ENCODE results near the gene PRKD2.

Gene PRKD2

DNA sequence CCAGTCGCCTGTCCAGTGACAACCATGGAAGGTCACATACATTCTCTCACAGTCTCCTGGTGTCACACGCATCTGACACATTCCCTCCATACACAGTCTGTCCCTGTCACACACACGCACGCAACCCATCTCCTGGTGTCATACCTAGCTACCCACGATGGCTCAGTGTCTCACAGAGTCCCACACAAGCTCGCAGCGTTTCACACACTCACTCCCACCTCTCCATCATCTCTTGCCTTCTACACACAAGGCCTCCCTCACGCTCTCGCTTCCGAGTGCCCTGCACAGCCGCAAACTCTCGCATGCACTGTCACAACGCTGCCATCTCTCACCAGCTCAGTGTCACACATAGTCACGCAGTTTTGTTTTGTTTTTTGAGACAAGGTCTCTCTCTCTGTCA is 79.7 kb downstream of the PRKD2 start:
- Histone ChIP-seq H3K36me3 (ENCODE audit: insufficient read depth, low read length) (no peaks in the 10 kb centered on the region), H3K27ac (ENCODE audit: low read length) (no peak overlapping the region), H4K20me1 (ENCODE audit: insufficient read depth, low read length) (peaks cover 19% of the 10 kb centered on the region), H3K9me3 (ENCODE audit: insufficient read depth, low read length, severe bottlenecking) (no peaks in the 10 kb centered on the region), H3K79me2 (ENCODE audit: insufficient read depth, low read length) (no peaks in the 10 kb centered on the region), H3K4me2 (ENCODE audit: insufficient read depth, low read length) (no peak overlapping the region), H3K4me3 (ENCODE audit: low read depth in 1 of 2, low read length in 2 of 2) (no peak overlapping the region), H3K4me1 (ENCODE audit: insufficient read depth, low read length) (peaks cover 41% of the 10 kb centered on the region), H3K9ac (ENCODE audit: low read depth, low read length) (no peak overlapping the region), H3K27me3 (ENCODE audit: insufficient read depth, low read length, poor library complexity) (peaks cover 34% of the 10 kb centered on the region), H2AFZ (ENCODE audit: low read depth, low read length) (no peak overlapping the region)
- TF ChIP-seq EZH2 (IDR thresholded peaks at IDR 0.05; ENCODE audit: borderline replicate concordance, low read depth, low read length, severe bottlenecking) (no peak), CTCF (IDR thresholded peaks at IDR 0.05; ENCODE audit: borderline replicate concordance, extremely low read depth, low read length, poor library complexity, severe bottlenecking) (no peak)
- DNase-seq = no peak
- ATAC-seq (ENCODE audit: insufficient read depth, low read depth) = no peak

GRCh38 chr19:46635920-46636761 is 80.8 kb downstream of the PRKD2 start, which contains the start of gene GNG8:
GNG8 (minus strand) TSS chr19:46636202; CDS start chr19:46634682, 1,520 bp downstream.
- Histone ChIP-seq H3K4me2 (ENCODE audit: insufficient read depth, low read length) (no peak within 1 kb of the TSS), H2AFZ (ENCODE audit: low read depth, low read length) (no peak within 1 kb of the TSS), H4K20me1 (ENCODE audit: insufficient read depth, low read length) (peaks cover 19% of the 10 kb centered on the region), H3K9me3 (ENCODE audit: insufficient read depth, low read length, severe bottlenecking) (no peaks in the 10 kb centered on the region), H3K79me2 (ENCODE audit: insufficient read depth, low read length) (no peaks in the 10 kb centered on the region), H3K27ac (ENCODE audit: low read length) (no peak within 1 kb of the TSS), H3K4me1 (ENCODE audit: insufficient read depth, low read length) (peaks cover 41% of the 10 kb centered on the region), H3K36me3 (ENCODE audit: insufficient read depth, low read length) (no peaks in the 10 kb centered on the region), H3K9ac (ENCODE audit: low read depth, low read length) (no peak within 1 kb of the TSS), H3K4me3 (ENCODE audit: low read depth in 1 of 2, low read length in 2 of 2) (no peak within 1 kb of the TSS), H3K27me3 (ENCODE audit: insufficient read depth, low read length, poor library complexity) (peaks cover 35% of the 10 kb centered on the region)
- ATAC-seq (ENCODE audit: insufficient read depth, low read depth) = no peak
- TF ChIP-seq CTCF (IDR thresholded peaks at IDR 0.05; ENCODE audit: borderline replicate concordance, extremely low read depth, low read length, poor library complexity, severe bottlenecking) (no peak), EZH2 (IDR thresholded peaks at IDR 0.05; ENCODE audit: borderline replicate concordance, low read depth, low read length, severe bottlenecking) (no peak)
- DNase-seq = no peak

DNA sequence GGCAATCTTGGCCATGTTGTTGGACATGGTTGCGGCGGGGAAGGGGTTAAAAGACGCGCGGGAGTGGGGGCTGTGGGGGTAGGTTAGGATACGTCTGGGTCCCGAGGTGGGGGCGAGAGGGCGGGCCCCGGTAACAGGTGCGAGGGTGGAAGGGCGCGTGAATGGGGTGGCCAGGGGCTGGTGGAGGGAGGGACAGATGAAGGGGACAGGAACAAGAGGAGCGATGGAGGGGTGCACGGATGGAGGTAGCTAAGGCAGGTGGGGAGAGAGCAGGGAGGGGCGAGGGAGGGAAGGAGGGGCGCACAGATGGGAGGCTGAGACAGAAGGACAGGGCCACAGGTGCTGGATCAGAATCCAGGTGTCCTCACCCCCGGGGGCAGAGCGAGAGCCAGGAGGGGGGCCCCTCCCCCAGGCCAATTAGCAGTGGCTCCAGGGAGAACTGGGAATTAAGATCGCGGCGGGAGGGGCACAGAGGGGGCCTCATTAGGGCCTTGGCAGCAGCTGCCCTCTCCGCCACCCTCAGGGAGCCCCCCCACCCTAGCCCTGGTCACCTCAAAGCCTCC is 82.2 kb downstream of the PRKD2 start:
- Histone ChIP-seq H3K27ac (ENCODE audit: low read length) (no peak overlapping the region), H2AFZ (ENCODE audit: low read depth, low read length) (no peak overlapping the region), H3K79me2 (ENCODE audit: insufficient read depth, low read length) (no peaks in the 10 kb centered on the region), H4K20me1 (ENCODE audit: insufficient read depth, low read length) (peaks cover 18% of the 10 kb centered on the region), H3K36me3 (ENCODE audit: insufficient read depth, low read length) (no peaks in the 10 kb centered on the region), H3K27me3 (ENCODE audit: insufficient read depth, low read length, poor library complexity) (peaks cover 26% of the 10 kb centered on the region), H3K9ac (ENCODE audit: low read depth, low read length) (no peak overlapping the region), H3K4me2 (ENCODE audit: insufficient read depth, low read length) (peak overlapping the region; percentile 88), H3K4me1 (ENCODE audit: insufficient read depth, low read length) (peaks cover 37% of the 10 kb centered on the region), H3K4me3 (ENCODE audit: low read depth in 1 of 2, low read length in 2 of 2) (peak overlapping the region in 1 of 2 experiments; percentile 29; a peak in 1 of 4 replicates), H3K9me3 (ENCODE audit: insufficient read depth, low read length, severe bottlenecking) (no peaks in the 10 kb centered on the region)
- TF ChIP-seq EZH2 (IDR thresholded peaks at IDR 0.05; ENCODE audit: borderline replicate concordance, low read depth, low read length, severe bottlenecking) = no peak
- TF ChIP-seq CTCF (IDR thresholded peaks at IDR 0.05; ENCODE audit: borderline replicate concordance, extremely low read depth, low read length, poor library complexity, severe bottlenecking) = no peak
- ATAC-seq (ENCODE audit: insufficient read depth, low read depth) (no peak), DNase-seq (no peak)

Data from DND-41 (cell line).